ENCODE data around the gene FUZ.

FUZ gene

DNA sequence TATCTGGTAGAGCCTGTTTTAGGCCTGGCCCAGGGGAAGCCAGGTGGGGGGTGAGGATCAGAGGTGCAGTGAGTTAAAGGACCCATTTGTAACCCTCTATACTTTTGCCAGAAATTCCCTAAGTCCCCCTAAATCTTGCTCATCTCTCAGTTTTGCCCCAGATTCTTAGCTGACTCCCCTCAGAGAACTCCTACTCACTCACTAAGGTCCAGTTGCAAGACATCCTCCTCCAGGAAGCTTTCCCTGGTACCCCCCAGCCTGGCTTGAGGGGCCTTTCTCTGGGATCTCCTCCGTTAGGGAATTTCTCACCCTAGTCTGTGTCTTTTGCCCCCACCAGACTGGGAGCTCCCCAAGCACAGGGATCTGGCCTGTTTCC is 51.9 kb downstream of the FUZ start:
- no peak for DNase-seq (ENCODE audit: extremely low read depth in 1 of 2, low read depth in 1 of 2)

DNA sequence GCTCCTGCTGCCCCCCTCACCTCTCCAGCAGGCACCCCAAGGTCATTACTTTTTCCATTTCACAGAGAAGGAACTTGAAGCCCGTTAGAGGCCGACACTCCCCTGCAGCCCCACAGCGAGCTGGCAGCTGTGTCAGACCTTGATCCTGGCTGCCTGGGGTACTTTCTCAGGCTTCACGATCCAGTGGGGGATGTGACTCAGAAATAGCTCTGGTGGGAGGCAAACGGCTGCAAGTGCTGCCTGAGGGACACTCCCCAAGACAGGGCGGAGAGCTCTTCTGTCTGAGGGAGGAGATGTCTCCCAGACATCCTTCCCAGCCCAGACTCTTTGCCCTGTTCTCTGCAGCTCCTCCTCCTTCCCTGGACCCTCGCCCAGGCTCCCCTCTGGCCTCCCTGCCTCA is 54.8 kb downstream of the FUZ start:
- no peak for DNase-seq (ENCODE audit: extremely low read depth in 1 of 2, low read depth in 1 of 2)
